Glutamatergic neuron (in vitro differentiated cells): Measurements from ENCODE around the gene ZNF496. TPM values are rescaled to one million over a fixed set of nuclear protein-coding genes. Genes with fewer than 3 reads are reported as not detected.

Experiments
- DNase-seq: peaks from one replicate; pipeline ENCODE4 v3.0.0; 2022
- H3K27ac Mint-ChIP-seq: one replicate; pipeline ENCODE4 v1.8.0; 2020; ENCODE audit warnings: mild to moderate bottlenecking, mixed read lengths, inconsistent platforms; ENCODE audit not compliant: unreplicated experiment
- H3K27me3 Mint-ChIP-seq: one replicate; pipeline ENCODE4 v1.8.0; 2020; ENCODE audit warnings: mild to moderate bottlenecking, moderate library complexity, mixed read lengths, inconsistent platforms; ENCODE audit not compliant: unreplicated experiment
- H3K36me3 Mint-ChIP-seq: one replicate; pipeline ENCODE4 v1.8.0; 2020; ENCODE audit warnings: mild to moderate bottlenecking, mixed read lengths, inconsistent platforms; ENCODE audit not compliant: unreplicated experiment
- H3K4me1 Mint-ChIP-seq: one replicate; pipeline ENCODE4 v1.8.0; 2020; ENCODE audit warnings: mild to moderate bottlenecking, low read depth, mixed read lengths, inconsistent platforms; ENCODE audit not compliant: unreplicated experiment
- H3K4me3 Mint-ChIP-seq: one replicate; pipeline ENCODE4 v1.8.0; 2020; ENCODE audit warnings: mild to moderate bottlenecking, mixed read lengths, inconsistent platforms; ENCODE audit not compliant: unreplicated experiment
- H3K9me3 Mint-ChIP-seq: one replicate; pipeline ENCODE4 v1.8.0; 2020; ENCODE audit warnings: mild to moderate bottlenecking, moderate library complexity, mixed read lengths, inconsistent platforms; ENCODE audit not compliant: unreplicated experiment
- CTCF ChIP-seq: fragments of 200-600 bp; sonication (generic); IDR thresholded peaks from one replicate; pipeline ENCODE4 v1.5.0; 2021; ENCODE audit not compliant: partially characterized antibody, unreplicated experiment
- total RNA-seq: library from RNA; stranded (reverse); fragmentation: NEBNext Ultra II Directional; extraction: Animal tissue kit (Norgen Biotek cat#: 25700); gene quantifications from one replicate; pipeline ENCODE4 v1.2.1, GENCODE V29; 2021; ENCODE audit not compliant: unreplicated experiment

Gene ZNF496
- total RNA-seq, 1 donor from 2014 or later = 60.5 TPM

- Mint-ChIP-seq H3K4me1 (peaks cover 5% of the 10 kb centered on the region), H3K9me3 (peaks cover 17% of the 10 kb centered on the region), H3K27ac (no peak overlapping the region), H3K27me3 (peaks cover 3% of the 10 kb centered on the region), H3K36me3 (peaks cover 26% of the 10 kb centered on the region), H3K4me3 (no peak overlapping the region)
- TF ChIP-seq CTCF = no peak
- DNase-seq = no peak
Measured at GRCh38 chr1:247288341-247288740, 43.3 kb downstream of the ZNF496 start.

GRCh38 chr1:247287460-247287859 lies 44.2 kb downstream of the ZNF496 start:
- no peak for DNase-seq
- H3K36me3 Mint-ChIP-seq = peaks cover 26% of the 10 kb centered on the region
- H3K9me3 Mint-ChIP-seq = peaks cover 17% of the 10 kb centered on the region
- no peak overlapping the region for H3K4me3 Mint-ChIP-seq
- no peak for TF ChIP-seq CTCF
- no peak overlapping the region for H3K27ac Mint-ChIP-seq
- H3K27me3 Mint-ChIP-seq = peaks cover 3% of the 10 kb centered on the region
- H3K4me1 Mint-ChIP-seq = peaks cover 5% of the 10 kb centered on the region

DNA sequence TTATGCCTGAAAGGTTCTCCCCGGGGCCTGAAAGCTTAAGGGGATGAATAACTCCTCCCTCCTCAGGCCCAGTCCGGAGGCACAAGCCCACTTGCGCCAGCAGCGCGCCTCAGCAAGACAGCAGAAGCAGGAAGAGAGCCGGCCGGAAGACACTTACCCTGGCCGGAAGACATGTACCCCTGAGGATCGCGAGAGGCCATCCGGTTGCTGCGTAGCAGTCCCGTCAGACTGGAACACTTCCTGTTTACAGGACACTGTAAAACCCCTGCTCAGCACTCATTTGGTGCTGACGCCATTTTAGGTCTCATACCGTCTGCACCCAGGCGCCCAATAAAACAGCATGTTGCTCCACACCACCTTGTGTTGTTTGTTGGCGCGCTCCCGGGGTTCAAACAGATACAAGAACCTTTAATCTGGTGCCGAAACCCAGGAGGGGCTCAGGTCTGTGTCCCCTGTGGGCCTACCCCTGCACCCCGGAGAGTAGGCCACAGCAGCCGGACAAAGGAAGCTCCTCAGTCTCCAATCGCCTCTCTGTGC lies 45.5 kb downstream of the ZNF496 start:
- H3K27me3 Mint-ChIP-seq = no peaks in the 10 kb centered on the region
- peaks cover 26% of the 10 kb centered on the region for H3K36me3 Mint-ChIP-seq
- H3K9me3 Mint-ChIP-seq = peaks cover 15% of the 10 kb centered on the region
- no peak overlapping the region for H3K4me3 Mint-ChIP-seq
- no peak for TF ChIP-seq CTCF
- DNase-seq = no peak
- no peak overlapping the region for H3K27ac Mint-ChIP-seq
- H3K4me1 Mint-ChIP-seq = peaks cover under 1% of the 10 kb centered on the region

GRCh38 chr1:247281001-247281574 lies 50.6 kb downstream of the ZNF496 start:
- Mint-ChIP-seq H3K27me3 (peaks cover 2% of the 10 kb centered on the region), H3K36me3 (peaks cover 5% of the 10 kb centered on the region), H3K4me3 (no peak overlapping the region), H3K27ac (no peak overlapping the region), H3K4me1 (no peaks in the 10 kb centered on the region), H3K9me3 (peaks cover 6% of the 10 kb centered on the region)
- DNase-seq = no peak
- no peak for TF ChIP-seq CTCF

GRCh38 chr1:247277191-247277590 lies 54.5 kb downstream of the ZNF496 start:
- H3K27me3 Mint-ChIP-seq = peaks cover 4% of the 10 kb centered on the region
- no peak for TF ChIP-seq CTCF
- no peak overlapping the region for H3K4me3 Mint-ChIP-seq
- H3K36me3 Mint-ChIP-seq = no peaks in the 10 kb centered on the region
- H3K4me1 Mint-ChIP-seq = no peaks in the 10 kb centered on the region
- no peaks in the 10 kb centered on the region for H3K9me3 Mint-ChIP-seq
- no peak for DNase-seq
- H3K27ac Mint-ChIP-seq = no peak overlapping the region
